ENCODE results near the gene POMGNT1.

Gene POMGNT1

DNA sequence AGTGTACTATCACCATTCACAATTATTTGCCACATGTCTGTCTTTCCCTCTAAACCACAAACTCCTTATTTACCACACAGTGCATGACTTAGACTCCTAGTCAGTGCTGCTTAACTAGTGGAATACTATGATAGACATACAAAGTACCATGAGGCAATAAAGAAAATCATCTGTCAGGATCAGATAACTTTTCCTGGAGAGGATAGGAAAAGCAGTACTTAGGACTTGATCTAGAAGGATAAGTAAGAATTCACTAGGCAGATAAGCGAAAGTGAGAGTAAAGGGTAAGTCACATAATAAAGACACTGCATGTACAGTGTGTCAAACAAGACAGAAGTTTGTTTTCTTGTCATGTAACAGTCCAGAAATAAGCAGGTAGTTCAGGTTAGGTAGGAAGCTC lies 44.5 kb downstream of the POMGNT1 start:
- Histone ChIP-seq H3K9ac (no peak overlapping the region), H3K36me3 (no peaks in the 10 kb centered on the region), H3K9me3 (replicated peaks in 1 of 11) (no peaks in the 10 kb centered on the region), H3K27me3 (no peaks in the 10 kb centered on the region), H3K4me1 (peaks cover 0 to 6% (median 0%) of the 10 kb centered on the region in 10 experiments; a peak in 3 of 20 replicates), H3K4me2 (no peak overlapping the region), H3K4me3 (no peak overlapping the region), H3K27ac (no peak overlapping the region), H4K20me1 (no peaks in the 10 kb centered on the region)
- no peak for TF ChIP-seq Cebpa-rat (IDR thresholded peaks at IDR 0.05)

DNA sequence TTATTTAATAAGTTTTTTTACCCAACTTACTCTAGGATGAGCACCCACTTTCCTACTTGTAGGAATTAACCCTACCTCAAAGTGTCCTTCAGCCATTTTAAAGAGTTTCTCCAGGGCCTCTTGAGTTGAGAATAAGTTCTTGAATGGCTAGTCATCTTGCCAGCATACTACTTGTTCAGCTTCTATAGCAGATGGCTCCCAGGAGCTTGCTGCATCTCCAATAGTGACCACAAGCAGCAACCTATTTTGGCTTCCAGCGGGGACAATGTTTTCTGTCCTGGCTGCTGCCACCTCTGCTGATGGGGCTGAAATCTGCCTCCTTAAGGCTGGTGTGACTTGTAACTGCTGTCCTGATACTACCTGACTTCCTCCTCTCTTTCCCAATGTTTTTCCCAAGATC lies 45.0 kb downstream of the POMGNT1 start:
- Histone ChIP-seq H3K4me3 (no peak overlapping the region), H3K4me2 (no peak overlapping the region), H3K27me3 (no peaks in the 10 kb centered on the region), H3K27ac (no peak overlapping the region), H4K20me1 (no peaks in the 10 kb centered on the region), H3K36me3 (no peaks in the 10 kb centered on the region), H3K9ac (no peak overlapping the region), H3K9me3 (replicated peaks in 1 of 11) (no peaks in the 10 kb centered on the region), H3K4me1 (peaks cover 0 to 6% (median 0%) of the 10 kb centered on the region in 10 experiments; a peak in 3 of 20 replicates)
- TF ChIP-seq Cebpa-rat (IDR thresholded peaks at IDR 0.05), result no peak

DNA sequence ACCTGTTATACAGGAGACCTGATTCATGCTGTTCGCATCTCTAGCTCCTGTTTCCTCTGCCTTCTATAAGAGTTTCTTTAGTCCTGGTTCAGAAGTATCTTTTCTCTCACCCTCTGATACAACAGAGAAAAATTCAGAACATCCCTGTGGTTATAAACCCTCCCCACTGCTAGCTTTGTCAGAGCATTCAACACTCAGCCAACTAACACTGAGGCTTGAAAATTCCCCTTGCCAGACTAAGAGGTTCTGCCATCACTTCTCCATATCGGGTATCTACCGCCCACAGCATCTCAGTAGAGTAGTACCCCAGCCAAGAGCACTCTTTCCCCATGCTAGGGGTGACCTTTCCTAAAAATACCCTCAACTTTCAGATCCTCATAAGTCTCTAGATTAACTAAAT lies 46.2 kb downstream of the POMGNT1 start:
- Histone ChIP-seq H3K9ac (no peak overlapping the region), H3K4me3 (no peak overlapping the region), H3K36me3 (no peaks in the 10 kb centered on the region), H3K4me1 (peaks cover 0 to 6% (median 0%) of the 10 kb centered on the region in 10 experiments; a peak in 3 of 20 replicates), H3K27me3 (no peaks in the 10 kb centered on the region), H3K4me2 (peak overlapping the region in 2 of 11 experiments; percentile 21 to 33; a peak in 2 of 22 replicates), H4K20me1 (no peaks in the 10 kb centered on the region), H3K9me3 (replicated peaks in 1 of 11) (no peaks in the 10 kb centered on the region), H3K27ac (no peak overlapping the region)
- no peak for TF ChIP-seq Cebpa-rat (IDR thresholded peaks at IDR 0.05)

DNA sequence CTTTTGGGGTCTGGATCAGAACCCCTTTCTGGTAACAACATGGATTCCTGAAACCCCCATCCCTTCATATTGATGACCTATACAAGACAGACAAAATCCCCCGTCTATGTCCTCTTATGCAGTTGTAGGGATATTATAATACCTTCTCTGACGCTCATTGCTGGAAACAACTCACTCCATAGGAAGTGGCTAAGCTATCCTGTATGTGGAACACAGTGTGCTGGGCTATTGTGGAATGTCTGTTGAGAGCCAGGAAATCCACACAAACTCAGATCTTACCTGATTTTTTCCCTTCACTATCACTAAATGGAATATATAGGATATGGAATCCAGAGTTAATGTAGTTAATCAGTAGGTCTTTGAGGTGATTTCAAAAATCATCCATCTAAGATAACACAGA lies 48.1 kb downstream of the POMGNT1 start:
- Histone ChIP-seq H3K27me3 (no peaks in the 10 kb centered on the region), H3K36me3 (no peaks in the 10 kb centered on the region), H3K27ac (no peak overlapping the region), H3K4me3 (no peak overlapping the region), H3K4me1 (peaks cover 0 to 6% (median 0%) of the 10 kb centered on the region in 10 experiments; a peak in 3 of 20 replicates), H3K9me3 (replicated peaks in 1 of 11) (no peaks in the 10 kb centered on the region), H3K9ac (no peak overlapping the region), H4K20me1 (no peaks in the 10 kb centered on the region), H3K4me2 (no peak overlapping the region)
- no peak for TF ChIP-seq Cebpa-rat (IDR thresholded peaks at IDR 0.05)

DNA sequence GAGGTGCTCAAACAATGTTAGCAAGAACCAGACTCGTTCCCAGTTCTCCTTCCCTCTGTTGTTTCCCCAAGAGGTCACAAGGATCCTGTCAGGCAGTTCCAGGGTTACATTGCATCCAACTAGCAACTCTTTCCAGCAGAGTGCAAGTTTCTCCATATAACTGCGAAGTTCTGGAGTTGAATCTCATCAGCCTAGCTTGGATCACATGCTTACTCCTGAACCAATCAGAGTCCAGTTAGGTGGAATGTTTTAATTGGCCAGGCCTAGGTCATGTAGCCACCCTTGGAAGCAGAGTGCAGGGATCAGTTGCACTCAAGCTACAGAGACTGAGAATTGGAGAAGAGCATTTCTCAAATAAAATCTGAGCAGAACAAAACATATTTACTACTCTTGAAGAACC lies 49.9 kb downstream of the POMGNT1 start:
- Histone ChIP-seq H3K27me3 (no peaks in the 10 kb centered on the region), H3K4me1 (peaks cover 0 to 6% (median 0%) of the 10 kb centered on the region in 10 experiments; a peak in 3 of 20 replicates), H3K9me3 (replicated peaks in 1 of 11) (no peaks in the 10 kb centered on the region; a peak in 1 of 22 replicates), H3K9ac (no peak overlapping the region), H3K27ac (no peak overlapping the region), H3K36me3 (no peaks in the 10 kb centered on the region), H3K4me3 (no peak overlapping the region), H3K4me2 (no peak overlapping the region), H4K20me1 (no peaks in the 10 kb centered on the region)
- TF ChIP-seq Cebpa-rat (IDR thresholded peaks at IDR 0.05), result no peak

Data from BLaER1 treated with 17β-estradiol and CSF1 and Interleukin-3, amounts not matched to agents 10 nM and 100 nM (cell line).